BLaER1 treated with 17β-estradiol and CSF1 and Interleukin-3, amounts not matched to agents 10 nM and 100 nM (cell line): ENCODE results near the gene MICAL2.
A peak's percentile ranks its signal among the peaks of the same experiment; 100 is the strongest.

ENCODE experiments used
- H3K27ac ChIP-seq, 11 experiments: shearing (Covaris generic); formaldehyde crosslinking; 2 replicates each; pipeline ENCODE4 v1.8.1; 2022
- H3K27me3 ChIP-seq, 11 experiments: shearing (Covaris generic); formaldehyde crosslinking; 2 replicates each; pipeline ENCODE4 v1.8.1; 2022
- H3K36me3 ChIP-seq, 11 experiments: shearing (Covaris generic); formaldehyde crosslinking; 2 replicates each; pipeline ENCODE4 v1.8.1; 2022
- H3K4me1 ChIP-seq, 10 experiments: shearing (Covaris generic); formaldehyde crosslinking; 2 replicates each; pipeline ENCODE4 v1.8.1; 2022
- H3K4me2 ChIP-seq, 11 experiments: shearing (Covaris generic); formaldehyde crosslinking; 2 replicates each; pipeline ENCODE4 v1.8.1; 2022
- H3K4me3 ChIP-seq, 10 experiments: shearing (Covaris generic); formaldehyde crosslinking; 2 replicates each; pipeline ENCODE4 v1.8.1; 2022
- H3K9ac ChIP-seq, 11 experiments: shearing (Covaris generic); formaldehyde crosslinking; 2 replicates each; pipeline ENCODE4 v1.8.1; 2022
- H3K9me3 ChIP-seq, 11 experiments: shearing (Covaris generic); formaldehyde crosslinking; replicated peaks in 1 of 11; 2 replicates each; pipeline ENCODE4 v1.8.1; 2022
- H4K20me1 ChIP-seq, 11 experiments: shearing (Covaris generic); formaldehyde crosslinking; 2 replicates each; pipeline ENCODE4 v1.8.1; 2022
- Cebpa-rat ChIP-seq, 11 experiments: shearing (Covaris generic); IDR thresholded peaks; 2 replicates each; pipeline ENCODE4 v1.8.1; 2022

Gene MICAL2

DNA sequence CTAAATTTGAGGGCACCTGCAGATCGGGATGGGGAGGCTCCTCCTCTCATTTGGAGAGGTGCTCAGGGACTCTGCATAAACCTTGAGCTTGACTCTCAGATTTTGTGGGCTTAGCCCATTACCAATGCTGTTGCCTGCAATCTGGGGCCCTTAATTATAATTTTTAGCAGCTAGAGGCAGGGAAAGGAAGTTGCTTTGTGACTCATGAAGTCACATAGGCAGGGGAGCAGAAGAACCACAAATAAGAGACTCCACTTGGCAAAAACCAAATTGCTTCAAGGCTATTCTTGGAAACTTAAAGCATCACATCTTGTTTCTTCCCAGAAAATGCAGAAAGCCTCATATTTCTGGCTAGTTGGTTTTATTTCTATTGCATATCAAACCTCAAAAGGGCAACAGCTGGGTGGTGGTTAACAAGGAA is 46.9 kb downstream of the MICAL2 start:
- peak overlapping the region; percentile 43 to 97 (median 72) for H3K4me2 ChIP-seq
- H4K20me1 ChIP-seq: no peaks in the 10 kb centered on the region
- H3K27me3 ChIP-seq: no peaks in the 10 kb centered on the region
- no peaks in the 10 kb centered on the region for H3K9me3 ChIP-seq
- peaks cover 33 to 87% (median 68%) of the 10 kb centered on the region in 10 experiments for H3K4me1 ChIP-seq
- H3K36me3 ChIP-seq: peaks cover 0 to 4% (median 0%) of the 10 kb centered on the region in 11 experiments; a peak in 4 of 22 replicates
- peak overlapping the region; percentile 24 to 82 (median 55); a peak in 19 of 22 replicates for H3K27ac ChIP-seq
- H3K9ac ChIP-seq: peak overlapping the region in 8 of 11 experiments; percentile 1 to 71 (median 30); a peak in 9 of 22 replicates
- H3K4me3 ChIP-seq: peak overlapping the region in 2 of 10 experiments; percentile 7 to 22; a peak in 1 of 20 replicates
- TF ChIP-seq Cebpa-rat (IDR thresholded peaks at IDR 0.05): no peak

DNA sequence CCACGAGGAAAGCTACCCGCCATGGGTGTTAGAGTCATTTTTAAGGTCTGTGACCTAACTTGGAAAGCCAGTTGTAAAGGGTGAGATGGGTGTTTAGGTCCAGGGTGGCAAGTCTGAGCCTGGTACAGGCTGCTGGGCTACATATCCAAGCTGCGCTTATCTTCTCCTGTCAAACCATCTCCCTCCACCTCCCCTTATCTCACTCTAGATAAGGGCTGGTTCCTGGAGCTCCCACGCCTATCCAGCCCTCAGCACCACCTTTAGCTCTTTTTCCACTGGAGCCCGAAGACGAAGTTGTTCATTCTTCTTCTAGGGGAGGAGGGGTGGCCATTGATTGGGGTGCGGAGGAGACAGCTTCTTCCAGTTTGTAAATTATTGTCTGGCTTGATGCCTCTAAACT is 48.5 kb downstream of the MICAL2 start:
- Histone ChIP-seq H3K27me3 (no peaks in the 10 kb centered on the region), H3K4me2 (peak overlapping the region in 7 of 11 experiments; percentile 43 to 97 (median 92); a peak in 14 of 22 replicates), H3K36me3 (peaks cover 0 to 17% (median 0%) of the 10 kb centered on the region in 11 experiments; a peak in 6 of 22 replicates), H3K27ac (peak overlapping the region in 9 of 11 experiments; percentile 18 to 89 (median 79); a peak in 17 of 22 replicates), H3K9ac (peak overlapping the region in 6 of 11 experiments; percentile 38 to 78 (median 68); a peak in 11 of 22 replicates), H4K20me1 (no peaks in the 10 kb centered on the region), H3K9me3 (no peaks in the 10 kb centered on the region), H3K4me1 (peaks cover 23 to 83% (median 57%) of the 10 kb centered on the region in 10 experiments), H3K4me3 (no peak overlapping the region)
- no peak for TF ChIP-seq Cebpa-rat (IDR thresholded peaks at IDR 0.05)

DNA sequence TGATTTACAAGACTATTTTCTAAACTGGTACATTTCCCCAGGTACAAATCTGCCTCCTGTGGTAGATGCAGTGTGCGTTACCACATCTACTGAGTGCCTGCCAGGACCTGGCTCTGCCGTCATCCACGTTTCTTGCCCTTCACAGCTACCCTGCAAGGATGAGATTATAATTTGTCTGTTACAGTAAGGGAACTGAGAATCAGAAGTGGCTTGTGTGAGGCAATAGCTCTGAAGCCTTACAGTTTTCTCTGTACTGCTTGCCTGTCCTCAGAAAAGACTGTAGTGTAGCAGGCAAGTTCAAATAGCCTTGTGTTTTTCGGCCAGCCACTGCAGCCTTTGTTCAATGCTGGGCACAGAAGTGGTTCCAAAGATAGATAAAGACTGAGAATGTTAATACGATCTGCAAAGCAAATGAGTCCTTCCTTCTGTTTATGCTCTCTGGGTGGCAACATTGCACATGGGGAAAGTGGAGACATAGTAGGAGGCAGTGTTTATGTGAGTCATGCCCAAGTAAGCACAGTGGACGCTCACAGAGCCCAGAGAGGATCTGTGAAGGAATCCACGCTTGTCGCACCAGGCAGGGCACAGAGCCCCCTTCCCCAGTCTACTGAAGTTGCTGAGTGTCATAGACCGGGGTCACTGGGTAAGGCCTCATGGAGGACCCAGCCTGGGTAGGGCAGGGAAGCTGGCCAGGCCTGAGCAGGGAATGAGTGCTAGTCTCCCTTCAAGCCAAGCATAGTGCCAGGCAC is 49.1 kb downstream of the MICAL2 start:
- peak overlapping the region in 8 of 11 experiments; percentile 25 to 97 (median 87); a peak in 15 of 22 replicates for H3K4me2 ChIP-seq
- peak overlapping the region in 10 of 11 experiments; percentile 18 to 89 (median 67); a peak in 17 of 22 replicates for H3K27ac ChIP-seq
- TF ChIP-seq Cebpa-rat (IDR thresholded peaks at IDR 0.05): peak in 5 of 11 experiments; percentile 26 to 57 (median 45); a peak in 5 of 22 replicates
- no peaks in the 10 kb centered on the region for H3K27me3 ChIP-seq
- H3K9me3 ChIP-seq: no peaks in the 10 kb centered on the region
- peak overlapping the region in 7 of 11 experiments; percentile 20 to 78 (median 67); a peak in 12 of 22 replicates for H3K9ac ChIP-seq
- no peaks in the 10 kb centered on the region for H4K20me1 ChIP-seq
- peaks cover 23 to 89% (median 62%) of the 10 kb centered on the region in 10 experiments for H3K4me1 ChIP-seq
- peaks cover 0 to 17% (median 0%) of the 10 kb centered on the region in 11 experiments; a peak in 6 of 22 replicates for H3K36me3 ChIP-seq
- H3K4me3 ChIP-seq: no peak overlapping the region

DNA sequence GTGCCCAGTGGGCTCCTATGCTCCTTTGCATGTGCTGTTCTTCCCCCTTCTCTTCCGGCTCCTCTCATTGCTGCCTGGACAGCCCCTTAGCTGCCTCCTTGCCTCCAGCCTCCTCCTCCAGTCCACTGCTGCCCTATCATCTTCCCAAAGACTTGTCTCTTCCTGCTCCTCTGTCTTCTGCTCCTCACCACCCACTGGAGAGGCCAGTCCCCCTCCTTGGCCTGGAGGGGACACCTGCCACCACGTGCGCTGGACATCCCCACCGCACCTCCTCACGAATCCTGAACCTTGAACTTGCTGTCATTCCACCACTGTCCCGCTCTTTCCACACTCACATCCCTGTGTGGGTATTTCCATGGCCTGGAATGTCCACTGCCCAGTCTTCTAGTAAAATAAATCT is 49.8 kb downstream of the MICAL2 start:
- H3K4me1 ChIP-seq: peaks cover 23 to 91% (median 62%) of the 10 kb centered on the region in 10 experiments

DNA sequence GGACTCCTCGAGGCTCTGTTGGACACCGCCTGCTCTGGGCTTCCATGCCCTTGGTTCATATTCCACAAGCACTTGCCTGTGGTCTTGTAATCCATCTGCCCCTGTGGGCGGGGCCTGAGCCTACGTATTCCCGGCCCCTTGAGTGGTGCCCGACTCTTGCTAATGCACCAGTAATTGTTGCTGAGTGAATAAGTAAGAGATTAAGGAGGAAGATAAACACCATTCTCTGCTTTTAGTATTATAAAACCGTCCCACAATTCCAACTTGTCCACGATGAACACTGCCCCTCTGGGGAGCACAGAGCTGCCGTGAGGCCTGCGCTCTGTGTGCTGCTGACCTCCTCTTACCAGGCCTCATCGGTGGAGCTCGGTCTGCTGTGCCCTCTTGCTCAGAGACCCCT is 50.3 kb downstream of the MICAL2 start:
- Histone ChIP-seq H3K9ac (peak overlapping the region in 2 of 11 experiments; percentile 67 to 71; a peak in 2 of 22 replicates), H3K9me3 (no peaks in the 10 kb centered on the region), H3K4me3 (no peak overlapping the region), H3K27me3 (no peaks in the 10 kb centered on the region), H3K27ac (peak overlapping the region in 7 of 11 experiments; percentile 39 to 89 (median 81); a peak in 12 of 22 replicates), H3K4me1 (peaks cover 23 to 90% (median 61%) of the 10 kb centered on the region in 10 experiments), H3K36me3 (peaks cover 0 to 21% (median 0%) of the 10 kb centered on the region in 11 experiments; a peak in 6 of 22 replicates), H3K4me2 (peak overlapping the region in 5 of 11 experiments; percentile 82 to 97 (median 92); a peak in 9 of 22 replicates), H4K20me1 (no peaks in the 10 kb centered on the region)
- TF ChIP-seq Cebpa-rat (IDR thresholded peaks at IDR 0.05): no peak

More for the DNA sequence above, 49.8 kb downstream of the MICAL2 start:
- H3K4me2 ChIP-seq: peak overlapping the region in 7 of 11 experiments; percentile 43 to 97 (median 92); a peak in 14 of 22 replicates
- H3K36me3 ChIP-seq: peaks cover 0 to 19% (median 0%) of the 10 kb centered on the region in 11 experiments; a peak in 6 of 22 replicates
- peak overlapping the region in 10 of 11 experiments; percentile 18 to 89 (median 67); a peak in 17 of 22 replicates for H3K27ac ChIP-seq
- H3K9ac ChIP-seq: peak overlapping the region in 7 of 11 experiments; percentile 20 to 78 (median 67); a peak in 12 of 22 replicates
- TF ChIP-seq Cebpa-rat (IDR thresholded peaks at IDR 0.05): no peak
- H4K20me1 ChIP-seq: no peaks in the 10 kb centered on the region
- H3K27me3 ChIP-seq: no peaks in the 10 kb centered on the region
- no peak overlapping the region for H3K4me3 ChIP-seq
- H3K9me3 ChIP-seq: no peaks in the 10 kb centered on the region

DNA sequence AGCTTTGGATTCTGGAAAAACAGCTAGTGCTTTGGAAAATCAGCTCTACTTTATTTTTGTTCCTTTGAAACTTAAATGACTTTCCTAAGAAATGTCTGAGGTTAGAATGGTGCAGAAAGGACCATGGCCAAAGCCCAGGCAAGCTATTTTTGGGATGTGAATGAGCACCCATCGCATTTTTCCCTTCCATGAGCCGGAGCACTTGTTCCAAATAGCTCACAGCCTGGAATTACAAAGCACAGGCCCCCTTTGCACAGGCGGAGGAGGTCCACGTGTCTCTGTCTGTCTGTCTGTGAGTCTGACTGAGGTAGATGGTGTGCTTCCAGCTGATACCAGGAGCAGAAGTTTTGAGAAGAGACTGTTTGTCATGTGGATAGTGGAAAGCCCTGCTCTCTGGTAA is 50.7 kb downstream of the MICAL2 start:
- Histone ChIP-seq H3K27ac (peak overlapping the region in 4 of 11 experiments; percentile 79 to 89 (median 82); a peak in 8 of 22 replicates), H3K4me1 (peaks cover 23 to 87% (median 56%) of the 10 kb centered on the region in 10 experiments)

DNA sequence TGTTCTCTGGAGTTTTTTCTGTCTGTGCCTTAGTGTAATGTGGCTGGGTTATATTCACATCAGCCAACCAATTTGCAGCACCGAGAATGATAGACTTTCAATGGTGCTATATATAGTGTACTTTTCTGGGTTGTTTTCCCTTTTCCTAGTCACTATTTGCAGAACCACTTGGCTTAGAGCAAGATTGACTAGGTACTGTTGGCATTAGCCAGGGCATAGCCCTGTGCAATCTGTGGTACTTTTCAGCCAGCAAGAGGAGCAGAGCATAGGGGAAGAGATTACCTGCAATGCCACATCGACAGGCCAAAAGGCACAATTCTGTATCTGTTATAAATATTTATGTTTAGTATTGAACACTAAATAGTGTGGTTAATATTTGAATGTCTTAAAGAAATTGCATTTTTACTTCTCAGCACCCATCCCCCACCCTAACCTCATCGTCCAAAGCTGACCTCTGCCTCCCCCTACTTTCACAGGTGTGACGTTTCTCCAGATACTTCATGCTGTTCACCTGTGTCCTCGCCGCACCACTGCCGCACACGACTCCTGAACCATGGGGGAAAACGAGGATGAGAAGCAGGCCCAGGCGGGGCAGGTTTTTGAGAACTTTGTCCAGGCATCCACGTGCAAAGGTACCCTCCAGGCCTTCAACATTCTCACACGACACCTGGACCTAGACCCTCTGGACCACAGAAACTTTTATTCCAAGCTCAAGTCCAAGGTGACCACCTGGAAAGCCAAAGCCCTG is 51.4 kb downstream of the MICAL2 start:
- H3K27me3 ChIP-seq: no peaks in the 10 kb centered on the region
- no peaks in the 10 kb centered on the region for H3K9me3 ChIP-seq
- peaks cover 0 to 21% (median 0%) of the 10 kb centered on the region in 11 experiments; a peak in 6 of 22 replicates for H3K36me3 ChIP-seq
- H3K4me3 ChIP-seq: no peak overlapping the region
- no peaks in the 10 kb centered on the region for H4K20me1 ChIP-seq
- no peak overlapping the region for H3K9ac ChIP-seq
- peak overlapping the region in 1 of 11 experiments; percentile 82; a peak in 2 of 22 replicates for H3K27ac ChIP-seq
- peak overlapping the region in 2 of 11 experiments; percentile 95 to 97; a peak in 3 of 22 replicates for H3K4me2 ChIP-seq
- no peak for TF ChIP-seq Cebpa-rat (IDR thresholded peaks at IDR 0.05)
- peaks cover 18 to 87% (median 51%) of the 10 kb centered on the region in 10 experiments for H3K4me1 ChIP-seq

More for the DNA sequence above, 50.7 kb downstream of the MICAL2 start:
- peak overlapping the region in 4 of 11 experiments; percentile 92 to 97 (median 94); a peak in 7 of 22 replicates for H3K4me2 ChIP-seq
- no peak overlapping the region for H3K4me3 ChIP-seq
- peaks cover 0 to 21% (median 0%) of the 10 kb centered on the region in 11 experiments; a peak in 6 of 22 replicates for H3K36me3 ChIP-seq
- TF ChIP-seq Cebpa-rat (IDR thresholded peaks at IDR 0.05): no peak
- no peaks in the 10 kb centered on the region for H3K9me3 ChIP-seq
- no peaks in the 10 kb centered on the region for H4K20me1 ChIP-seq
- H3K27me3 ChIP-seq: no peaks in the 10 kb centered on the region
- H3K9ac ChIP-seq: no peak overlapping the region

DNA sequence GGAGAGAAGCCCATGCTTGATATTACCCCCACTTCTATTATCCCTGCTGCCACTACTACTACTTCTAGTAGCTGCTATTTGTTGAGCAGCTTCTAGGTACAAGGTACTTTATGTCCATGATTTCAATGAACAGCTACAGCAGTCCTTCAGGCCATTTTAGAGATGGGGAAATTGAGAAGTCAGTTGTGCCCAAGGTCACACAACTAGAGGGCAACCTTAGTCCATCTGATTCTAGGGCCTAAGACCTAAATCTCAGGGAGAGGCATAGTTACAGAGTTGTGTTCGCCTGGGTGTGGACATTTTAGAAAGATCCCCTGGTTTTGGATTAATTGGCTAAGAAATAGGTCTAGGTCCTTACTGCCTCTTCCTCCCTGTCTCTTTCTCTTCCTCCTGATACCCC is 52.3 kb downstream of the MICAL2 start:
- no peak overlapping the region for H3K4me3 ChIP-seq
- H3K9me3 ChIP-seq: no peaks in the 10 kb centered on the region
- peaks cover 9 to 87% (median 51%) of the 10 kb centered on the region in 10 experiments for H3K4me1 ChIP-seq
- H3K27ac ChIP-seq: no peak overlapping the region
- H3K27me3 ChIP-seq: no peaks in the 10 kb centered on the region
- peak overlapping the region in 1 of 11 experiments; percentile 80; a peak in 1 of 22 replicates for H3K4me2 ChIP-seq
- H3K36me3 ChIP-seq: peaks cover 0 to 21% (median 0%) of the 10 kb centered on the region in 11 experiments; a peak in 6 of 22 replicates
- H4K20me1 ChIP-seq: no peaks in the 10 kb centered on the region
- TF ChIP-seq Cebpa-rat (IDR thresholded peaks at IDR 0.05): no peak
- H3K9ac ChIP-seq: no peak overlapping the region
